HG02852 (cell line): ENCODE data around the gene TAF3.
"Not testable (repeated sequence)": the region's sequence is repeated elsewhere in the genome, so short reads cannot be mapped to it uniquely, and the experiment has no call there.

Experiments used
- ATAC-seq: cut with Tn5 transposase; IDR thresholded peaks from one replicate; pipeline ENCODE4 v1.9.1; 2021; ENCODE audit warnings: mild to moderate bottlenecking, moderate library complexity; ENCODE audit not compliant: unreplicated experiment

Gene TAF3

GRCh38 chr10:7810443-7810842 lies 7.9 kb upstream of the TAF3 start:
- no peak for ATAC-seq

DNA sequence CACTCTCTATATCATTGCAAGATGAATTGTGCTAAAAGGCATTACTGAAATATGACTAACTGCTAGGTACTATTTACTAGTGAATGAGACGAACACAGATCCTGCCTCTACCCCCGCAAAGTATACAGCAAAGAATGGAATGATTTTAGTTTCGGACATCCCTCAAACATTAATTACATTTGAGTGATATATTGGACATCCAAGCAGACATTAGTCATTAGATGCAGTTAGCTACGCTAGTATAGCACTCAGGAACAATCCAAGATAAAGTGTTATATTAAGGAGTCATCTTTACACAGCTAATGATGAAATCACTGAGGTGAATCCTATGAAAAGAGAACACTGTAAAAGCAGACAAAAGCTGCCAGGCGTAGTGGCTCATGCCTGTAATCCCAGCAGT lies 7.3 kb upstream of the TAF3 start:
- ATAC-seq = no peak

- not testable (repeated sequence) for ATAC-seq
These were observed 6.6 kb upstream of the TAF3 start for GRCh38 chr10:7811743-7812142.

GRCh38 chr10:7813481-7813880 lies 4.8 kb upstream of the TAF3 start:
- ATAC-seq = no peak

DNA sequence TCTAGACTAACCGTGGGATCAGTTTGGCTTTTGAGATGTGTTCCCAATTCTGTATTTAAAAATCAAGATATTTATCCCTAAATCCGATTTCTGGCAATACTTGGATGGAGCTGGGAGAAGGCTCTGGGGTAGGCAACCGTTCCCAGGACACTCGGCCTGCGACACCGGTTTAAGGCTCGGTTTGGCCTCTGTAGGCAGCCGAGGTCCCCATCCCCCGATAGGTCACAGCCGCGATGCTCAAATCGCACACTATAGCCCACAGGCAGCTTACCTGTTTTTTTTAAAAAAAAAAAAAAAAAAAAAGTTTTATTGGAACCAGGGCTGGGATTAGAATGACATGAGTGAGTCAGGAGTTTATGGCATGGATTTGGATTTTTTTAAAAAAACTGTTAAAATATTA lies 729 bp upstream of the TAF3 start:
- no peak for ATAC-seq

DNA sequence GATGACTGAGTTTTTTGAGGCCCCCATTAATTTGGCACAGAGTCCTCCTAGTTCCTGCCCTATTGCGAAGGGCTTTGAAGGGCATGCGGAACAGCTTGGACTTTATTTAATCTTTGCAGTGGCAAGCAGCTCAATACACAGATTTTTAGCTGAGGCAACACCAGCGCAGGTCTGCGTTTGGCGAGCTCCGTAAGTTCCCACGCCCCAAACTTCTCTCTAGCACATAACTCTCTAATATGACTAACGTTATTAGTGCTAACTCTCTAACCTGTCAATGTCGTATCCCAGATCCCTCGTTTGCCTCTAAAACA lies 366 bp upstream of the TAF3 start:
- ATAC-seq = peak; percentile 25

DNA sequence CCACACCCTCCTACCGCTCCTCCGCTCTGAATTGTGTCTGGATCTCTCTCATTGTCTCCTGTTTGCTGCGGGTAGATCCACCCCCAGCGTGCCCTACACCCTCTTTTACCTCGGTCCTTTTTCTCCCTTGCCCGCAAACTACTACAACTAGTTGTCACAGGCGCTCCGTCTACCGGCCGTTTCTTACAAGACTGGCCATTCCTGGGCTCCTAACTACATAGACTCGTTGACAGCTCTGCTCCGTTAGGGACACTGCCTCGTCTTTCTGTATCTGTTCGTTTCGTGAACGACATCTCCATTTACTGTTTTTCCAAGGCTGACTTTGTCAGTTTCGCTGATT lies 786 bp downstream of the TAF3 start:
- ATAC-seq = peak; percentile 42

GRCh38 chr10:7824251-7824650 lies 5.9 kb downstream of the TAF3 start:
- no peak for ATAC-seq

- no peak for ATAC-seq
These were observed 8.7 kb downstream of the TAF3 start for GRCh38 chr10:7826971-7827370.

GRCh38 chr10:7829289-7829834 lies 11.1 kb downstream of the TAF3 start:
- no peak for ATAC-seq

DNA sequence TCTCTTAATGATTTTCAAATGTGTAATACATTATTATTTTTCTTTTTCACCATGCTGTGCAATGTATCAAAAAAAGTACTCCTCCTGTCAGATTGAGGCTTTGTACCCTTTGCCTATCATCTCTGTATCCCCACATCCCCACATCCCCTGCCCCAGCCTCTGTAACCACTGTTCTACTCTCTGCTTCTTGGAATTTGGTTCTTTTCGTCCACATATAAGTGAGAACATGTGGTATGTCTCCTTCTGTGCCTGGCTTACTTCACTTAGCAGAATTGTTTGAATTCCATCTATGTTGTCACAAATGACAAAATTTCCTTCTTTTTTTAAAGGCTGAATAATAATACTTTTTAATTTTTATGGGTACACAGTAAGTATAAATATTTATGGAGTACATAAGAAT lies 13.8 kb downstream of the TAF3 start:
- no peak for ATAC-seq

DNA sequence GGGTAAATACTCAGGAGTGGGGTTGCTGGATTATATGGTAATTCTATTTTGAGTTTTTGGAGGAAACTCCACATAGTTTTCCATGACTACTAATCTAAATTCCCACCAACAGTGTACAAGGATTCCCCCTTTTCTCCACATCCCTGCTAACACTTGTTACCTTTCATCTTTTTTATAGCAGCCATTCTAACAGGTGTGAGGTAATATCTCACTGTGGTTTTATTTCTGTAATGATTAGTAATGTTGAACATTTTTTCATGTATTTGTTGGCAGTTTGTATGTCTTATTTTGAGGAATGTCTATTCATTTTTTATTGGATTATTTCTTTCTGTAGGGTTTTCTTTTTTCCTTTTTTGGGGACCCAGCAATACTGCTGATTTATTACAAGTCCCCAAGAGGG lies 14.9 kb downstream of the TAF3 start:
- no peak for ATAC-seq

GRCh38 chr10:7834262-7834661 lies 16.0 kb downstream of the TAF3 start:
- ATAC-seq = no peak

- ATAC-seq = no peak
These were observed 18.3 kb downstream of the TAF3 start for GRCh38 chr10:7836571-7836970.

DNA sequence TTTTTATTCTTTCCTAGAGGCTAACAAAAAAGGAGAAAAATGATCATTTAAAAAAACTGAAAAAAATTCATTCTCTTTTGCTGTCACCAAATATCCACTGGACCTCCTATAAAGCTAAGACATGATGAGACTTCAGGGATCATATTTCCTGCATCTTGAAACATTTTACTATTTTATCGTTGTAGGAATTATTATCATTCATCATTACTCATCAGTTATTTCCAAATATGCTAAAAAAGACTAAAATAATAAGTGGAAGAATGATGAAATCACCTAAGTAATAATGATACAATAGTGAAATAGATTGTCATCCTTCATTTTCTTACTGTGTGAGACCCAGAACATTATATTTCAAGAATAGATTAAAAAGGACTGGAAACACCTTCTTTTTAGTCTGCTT lies 28.3 kb downstream of the TAF3 start:
- ATAC-seq = no peak

- ATAC-seq = no peak
These were observed 35.0 kb downstream of the TAF3 start for GRCh38 chr10:7853226-7853842.

- ATAC-seq = no peak
These were observed 35.6 kb downstream of the TAF3 start for GRCh38 chr10:7853890-7854289.

GRCh38 chr10:7855205-7855604 lies 36.9 kb downstream of the TAF3 start:
- no peak for ATAC-seq

DNA sequence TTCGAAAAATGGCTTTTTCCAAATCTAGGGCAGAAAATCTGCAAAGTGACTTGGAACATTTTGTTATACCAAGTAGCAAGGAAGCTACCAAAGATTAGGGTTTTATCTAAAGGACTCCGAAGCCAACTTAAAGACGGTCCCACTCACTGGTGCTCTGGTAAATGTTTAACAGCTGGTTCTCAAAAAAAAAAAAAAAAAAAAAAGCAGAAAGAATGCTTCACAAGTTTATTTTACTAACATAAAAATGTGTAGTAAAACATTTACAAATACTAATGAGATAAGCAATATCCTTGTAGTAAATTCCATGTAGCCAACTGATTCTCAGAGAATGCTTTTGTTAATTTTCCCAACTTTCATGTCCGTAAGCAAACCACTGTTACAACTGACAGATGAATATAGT lies 38.4 kb downstream of the TAF3 start:
- no peak for ATAC-seq

GRCh38 chr10:7857262-7857661 lies 39.0 kb downstream of the TAF3 start:
- no peak for ATAC-seq

DNA sequence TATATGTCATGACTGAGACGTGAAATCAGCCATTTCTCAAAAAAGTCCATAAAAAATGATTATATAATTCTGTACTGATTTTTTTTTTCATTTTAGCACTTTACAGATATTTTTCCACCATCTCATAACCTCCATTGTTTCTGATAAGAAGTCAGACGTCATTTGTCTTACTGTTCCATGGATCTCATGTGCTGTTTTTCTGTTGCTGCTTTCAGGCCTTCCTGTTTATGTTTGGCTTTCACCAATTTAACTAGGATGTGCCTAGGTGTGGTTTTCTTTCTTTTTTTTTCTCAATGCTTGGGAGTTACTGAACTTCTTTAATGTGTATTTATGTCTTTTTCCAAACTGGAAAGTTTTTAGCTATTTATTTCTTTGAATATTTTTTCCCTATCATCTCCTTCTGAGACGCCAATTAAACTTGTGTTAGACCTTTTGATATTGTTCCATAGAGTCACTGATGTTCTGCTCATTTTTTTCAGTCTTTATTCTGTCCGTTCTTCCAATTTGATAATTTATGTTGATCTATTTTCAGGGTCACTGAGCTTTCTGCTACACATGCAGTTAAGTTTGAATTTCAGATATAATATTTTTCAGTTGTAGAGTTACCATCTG lies 43.3 kb downstream of the TAF3 start:
- ATAC-seq = no peak

DNA sequence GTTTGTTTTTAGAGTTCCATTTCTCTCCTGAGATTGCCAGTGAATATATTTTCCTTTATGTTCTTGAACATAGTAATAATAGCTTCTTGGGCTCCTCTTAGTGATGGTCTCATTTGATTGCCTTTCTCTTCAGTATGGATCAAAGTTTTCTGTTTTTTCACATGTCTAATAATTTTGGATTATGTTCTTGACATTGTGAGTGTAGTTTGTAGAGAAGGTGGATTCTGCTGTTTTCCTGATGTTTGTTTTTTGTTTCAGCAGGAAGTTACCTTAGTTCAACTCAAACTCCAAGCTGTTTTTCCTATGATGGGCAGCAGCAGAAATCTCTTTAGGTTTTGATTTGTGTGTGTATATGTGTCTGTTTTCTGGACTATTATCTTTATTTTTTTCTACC lies 43.8 kb downstream of the TAF3 start:
- ATAC-seq = no peak

GRCh38 chr10:7866176-7866575 lies 47.9 kb downstream of the TAF3 start:
- ATAC-seq = no peak
